B cell (primary cell): ENCODE measurements around the gene CCDC190. TPM values are rescaled to one million over a fixed set of nuclear protein-coding genes. Genes with fewer than 3 reads are reported as not detected.

Experiments
- ATAC-seq: fragments of 200-7000 bp; cut with Tn5 transposase; one replicate; pipeline ENCODE4 v1.10.0; 2021; ENCODE audit warnings: low read depth, mild to moderate bottlenecking, moderate number of reproducible peaks, moderate library complexity
- CTCF ChIA-PET: fragments of 350-600 bp; sonication (Branson Sonifier 250); formaldehyde crosslinking; loops from one replicate; lab custom pipeline; 2021; ENCODE audit warnings: antibody characterized with exemption, inconsistent platforms; lab: Charles Lee
- POLR2A ChIA-PET: fragments of 350-600 bp; sonication (Branson Sonifier 250); formaldehyde crosslinking; loops from one replicate; lab custom pipeline; 2021; ENCODE audit warnings: antibody characterized with exemption; lab: Charles Lee
- DNase-seq: peaks from one replicate; pipeline ENCODE4 v3.0.0; 2013
- H2AFZ ChIP-seq: 2 replicates; pipeline ENCODE4 v1.6.1; 2012; ENCODE audit warnings: mild to moderate bottlenecking, low read depth, low read length; ENCODE audit not compliant: insufficient read depth, poor library complexity, severe bottlenecking
- H3K27ac ChIP-seq, 2 donors: 1 replicate in 1 of 2; 2 replicates in 1 of 2; pipeline ENCODE4 v1.5.1; 2012 to 2013; ENCODE audit warnings: low read length in 2 of 2, mild to moderate bottlenecking in 2 of 2, moderate library complexity in 1 of 2
- H3K27me3 ChIP-seq, 4 experiments: fragments of 200-600 bp in 1 of 4; sonication (generic) in 1 of 4; replicated peaks in 1 of 4; 1 replicate in 2 of 4; 2 replicates in 2 of 4; pipeline versions ENCODE4 v1.6.1 to v1.7.0; 2013 to 2016; ENCODE audit warnings: low read length in 3 of 4, mild to moderate bottlenecking in 2 of 4, mixed read lengths in 1 of 4, moderate library complexity in 1 of 4; ENCODE audit not compliant: insufficient read depth in 4 of 4, control insufficient read depth in 3 of 4; ENCODE audit errors: control extremely low read depth in 1 of 4
- H3K36me3 ChIP-seq, 2 experiments: replicated peaks in 1 of 2; 1 replicate in 1 of 2; 2 replicates in 1 of 2; pipeline versions ENCODE4 v1.6.1 to v1.7.1; 2013; ENCODE audit warnings: low read length in 1 of 2; ENCODE audit not compliant: insufficient read depth in 2 of 2, control insufficient read depth in 1 of 2; ENCODE audit errors: control extremely low read depth in 1 of 2, extremely low read depth in 1 of 2
- H3K4me1 ChIP-seq, 2 donors: fragments of 200-600 bp in 1 of 2; sonication (generic) in 1 of 2; 1 replicate in 1 of 2; 2 replicates in 1 of 2; pipeline versions ENCODE4 v1.5.1 to v1.6.1; 2013 to 2017; ENCODE audit warnings: low read length in 2 of 2; ENCODE audit not compliant: control insufficient read depth in 2 of 2, insufficient read depth in 2 of 2
- H3K4me2 ChIP-seq: replicated peaks from 2 replicates; pipeline ENCODE3; 2012; ENCODE audit warnings: mild to moderate bottlenecking, low read depth, low read length; ENCODE audit not compliant: poor library complexity, severe bottlenecking
- H3K4me3 ChIP-seq, 5 experiments: fragments of 200-600 bp in 1 of 5; sonication (generic) in 1 of 5; 1 replicate in 3 of 5; 2 replicates in 2 of 5; pipeline versions ENCODE4 v1.5.1 to v1.7.0; 2011 to 2016; ENCODE audit warnings: low read length in 4 of 5, mild to moderate bottlenecking in 4 of 5, low read depth in 2 of 5, control low read depth in 1 of 5, moderate library complexity in 1 of 5; ENCODE audit not compliant: insufficient read depth in 1 of 5; ENCODE audit errors: control extremely low read depth in 1 of 5, extremely low read depth in 1 of 5
- H3K79me2 ChIP-seq: fragments of 200-600 bp; sonication (generic); one replicate; pipeline ENCODE4 v1.6.0; 2016; ENCODE audit warnings: low read length; ENCODE audit not compliant: control insufficient read depth, insufficient read depth
- H3K9ac ChIP-seq: fragments of 200-600 bp; sonication (generic); 2 replicates; pipeline ENCODE4 v1.6.1; 2017; ENCODE audit warnings: mild to moderate bottlenecking, low read length, moderate library complexity
- H3K9me3 ChIP-seq, 3 donors: one replicate each; pipeline versions ENCODE4 v1.6.1 to v1.7.1; 2013; ENCODE audit warnings: low read length in 2 of 3; ENCODE audit not compliant: control insufficient read depth in 2 of 3, insufficient read depth in 1 of 3; ENCODE audit errors: control extremely low read depth in 1 of 3
- H4K20me1 ChIP-seq: 2 replicates; pipeline ENCODE4 v1.6.0; 2012; ENCODE audit warnings: mild to moderate bottlenecking, low read length; ENCODE audit not compliant: insufficient read depth, control insufficient read depth, poor library complexity, severe bottlenecking
- H3K27ac Mint-ChIP-seq: one replicate; pipeline ENCODE4 v1.8.0; 2021; ENCODE audit warnings: mixed read lengths
- H3K27me3 Mint-ChIP-seq: one replicate; pipeline ENCODE4 v1.8.0; 2021; ENCODE audit warnings: mixed read lengths
- H3K4me1 Mint-ChIP-seq: one replicate; pipeline ENCODE4 v1.8.0; 2021; ENCODE audit warnings: mixed read lengths
- H3K4me3 Mint-ChIP-seq: one replicate; pipeline ENCODE4 v1.8.0; 2021; ENCODE audit warnings: mixed read lengths
- H3K9me3 Mint-ChIP-seq: one replicate; pipeline ENCODE4 v1.8.0; 2022; ENCODE audit warnings: mixed read lengths; ENCODE audit not compliant: insufficient read depth
- CTCF ChIP-seq: fragments of 200-600 bp; IDR thresholded peaks from one replicate; pipeline ENCODE4 v1.8.0; 2022; ENCODE audit warnings: antibody characterized with exemption, mild to moderate bottlenecking
- EZH2 ChIP-seq: IDR thresholded peaks from 2 replicates; pipeline ENCODE4 v1.6.1; 2012; ENCODE audit warnings: borderline replicate concordance, low read depth, mild to moderate bottlenecking, moderate library complexity, low read length; ENCODE audit not compliant: insufficient read depth, poor library complexity, severe bottlenecking
- WGBS: methylation state at CpG from one replicate; pipeline ENCODE4 v1.1.5; 2013; ENCODE audit warnings: missing lambda C conversion rate; ENCODE audit not compliant: insufficient coverage; 5-methylcytosine and 5-hydroxymethylcytosine counted together
- intact Hi-C: fragments of 100-400 bp; cut with micrococcal nuclease; formaldehyde crosslinking; loops from one replicate; pipeline ENCODE4 v1.10.0; 2022
- polyA plus RNA-seq: library from polyadenylated mRNA; depleted of rRNA; stranded (reverse); fragments of >200 nt; gene quantifications from 2 replicates; pipeline ENCODE4 v1.2.3, GENCODE V29; 2012
- total RNA-seq, 2 donors: library from RNA; stranded (reverse); fragments of 120-200 nt in 1 of 2; gene quantifications; 1 replicate in 1 of 2; 2 replicates in 1 of 2; pipeline versions ENCODE4 v1.2.3 to v1.2.4, GENCODE V29; 2013 to 2022

The CCDC190 gene
- total and polyA plus RNA-seq, 2 donors (not counting 1 experiment from before 2014, with no cell fraction given): not detected

DNA sequence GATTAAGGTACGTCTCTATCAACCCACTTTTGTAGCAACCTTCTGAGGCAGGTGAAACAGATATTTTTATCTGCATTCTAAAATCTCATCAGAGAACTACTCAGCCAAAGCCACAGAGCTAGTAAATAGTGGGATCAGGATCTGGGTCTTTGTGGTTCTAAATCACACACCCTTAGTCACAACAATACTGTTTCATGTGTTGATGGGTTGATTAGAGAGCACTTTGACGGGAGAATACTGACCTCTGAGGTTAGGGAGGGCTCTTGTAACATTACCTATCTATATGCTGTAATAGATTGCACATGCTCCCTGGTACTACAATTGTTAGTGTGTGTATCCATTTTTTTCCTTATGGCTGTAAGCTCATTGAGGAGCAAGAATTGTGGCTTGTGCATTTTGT lies 45.5 kb upstream of the CCDC190 start:
- intact Hi-C loops: no loop called here
- H3K4me1 ChIP-seq: no peaks in the 10 kb centered on the region
- H3K27ac Mint-ChIP-seq: no peak overlapping the region
- H4K20me1 ChIP-seq: no peaks in the 10 kb centered on the region
- no peak overlapping the region for H3K4me3 ChIP-seq
- H3K27me3 ChIP-seq: no peaks in the 10 kb centered on the region
- no peak overlapping the region for H3K27ac ChIP-seq
- no peak for ATAC-seq
- no peak overlapping the region for H3K4me2 ChIP-seq
- TF ChIP-seq CTCF (no peak), EZH2 (no peak)
- H3K4me1 Mint-ChIP-seq: no peaks in the 10 kb centered on the region
- H3K27me3 Mint-ChIP-seq: peaks cover 4% of the 10 kb centered on the region
- WGBS: no CpG with 5 or more reads among the region's 2 CpGs
- H3K36me3 ChIP-seq: no peaks in the 10 kb centered on the region
- no peak for DNase-seq
- H2AFZ ChIP-seq: no peak overlapping the region
- H3K9me3 ChIP-seq: peaks cover 0 to under 1% (median 0%) of the 10 kb centered on the region in 3 donors
- CTCF ChIA-PET: no interaction called here
- H3K9me3 Mint-ChIP-seq: no peaks in the 10 kb centered on the region
- no peak overlapping the region for H3K4me3 Mint-ChIP-seq
- POLR2A ChIA-PET: no interaction called here
- no peaks in the 10 kb centered on the region for H3K79me2 ChIP-seq
- H3K9ac ChIP-seq: no peak overlapping the region

GRCh38 chr1:162905174-162906158 lies 44.5 kb upstream of the CCDC190 start:
- no peak for TF ChIP-seq EZH2
- TF ChIP-seq CTCF: no peak
- Histone ChIP-seq H3K27me3 (no peaks in the 10 kb centered on the region), H3K9me3 (no peaks in the 10 kb centered on the region), H3K36me3 (no peaks in the 10 kb centered on the region), H4K20me1 (no peaks in the 10 kb centered on the region), H3K27ac (no peak overlapping the region), H3K79me2 (no peaks in the 10 kb centered on the region), H3K4me2 (no peak overlapping the region), H3K4me3 (no peak overlapping the region), H3K4me1 (no peaks in the 10 kb centered on the region), H3K9ac (no peak overlapping the region), H2AFZ (no peak overlapping the region)
- Mint-ChIP-seq H3K4me1 (no peaks in the 10 kb centered on the region), H3K27me3 (peaks cover 4% of the 10 kb centered on the region), H3K27ac (no peak overlapping the region), H3K4me3 (no peak overlapping the region), H3K9me3 (no peaks in the 10 kb centered on the region)
- intact Hi-C loops: no loop called here
- DNase-seq (no peak), ATAC-seq (no peak)
- no CpG with 5 or more reads among the region's 1 CpG for whole genome bisulfite sequencing
- CTCF ChIA-PET: no interaction called here
- POLR2A ChIA-PET: no interaction called here
